22Rv1 (cell line): ENCODE results near the gene MADCAM1.

Source experiments
- ZFX ChIP-seq: fragments of 450-650 bp; IDR thresholded peaks from 2 replicates; pipeline ENCODE4 v1.6.1; 2017; ENCODE audit warnings: antibody characterized with exemption, borderline replicate concordance
- TF ChIP-seq, protein P1 (sequence below): fragments of 450-650 bp; IDR thresholded peaks from 2 replicates; pipeline ENCODE4 v1.5.1; 2017; ENCODE audit warnings: mild to moderate bottlenecking

DNA sequence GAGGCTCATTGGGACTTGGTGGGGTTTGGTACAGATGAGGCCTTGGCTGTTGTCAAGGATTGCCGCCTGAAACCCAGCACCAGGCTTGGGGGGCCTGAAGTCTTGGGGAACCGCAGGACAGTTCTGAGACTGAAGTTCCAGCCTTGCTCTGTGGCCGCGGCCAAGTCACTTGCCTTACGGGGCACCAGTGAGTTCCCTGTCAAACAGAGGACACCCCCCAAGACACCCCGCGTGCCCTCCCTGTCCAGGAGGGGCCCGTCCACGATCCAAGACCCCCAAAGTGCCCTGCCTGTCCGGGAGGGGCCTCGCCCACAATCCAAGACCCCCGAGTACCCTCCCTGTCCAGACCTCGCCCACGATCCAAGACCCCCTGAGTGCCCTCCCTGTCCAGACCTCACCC is 37.8 kb downstream of the MADCAM1 start:
- TF ChIP-seq, protein P1, sequence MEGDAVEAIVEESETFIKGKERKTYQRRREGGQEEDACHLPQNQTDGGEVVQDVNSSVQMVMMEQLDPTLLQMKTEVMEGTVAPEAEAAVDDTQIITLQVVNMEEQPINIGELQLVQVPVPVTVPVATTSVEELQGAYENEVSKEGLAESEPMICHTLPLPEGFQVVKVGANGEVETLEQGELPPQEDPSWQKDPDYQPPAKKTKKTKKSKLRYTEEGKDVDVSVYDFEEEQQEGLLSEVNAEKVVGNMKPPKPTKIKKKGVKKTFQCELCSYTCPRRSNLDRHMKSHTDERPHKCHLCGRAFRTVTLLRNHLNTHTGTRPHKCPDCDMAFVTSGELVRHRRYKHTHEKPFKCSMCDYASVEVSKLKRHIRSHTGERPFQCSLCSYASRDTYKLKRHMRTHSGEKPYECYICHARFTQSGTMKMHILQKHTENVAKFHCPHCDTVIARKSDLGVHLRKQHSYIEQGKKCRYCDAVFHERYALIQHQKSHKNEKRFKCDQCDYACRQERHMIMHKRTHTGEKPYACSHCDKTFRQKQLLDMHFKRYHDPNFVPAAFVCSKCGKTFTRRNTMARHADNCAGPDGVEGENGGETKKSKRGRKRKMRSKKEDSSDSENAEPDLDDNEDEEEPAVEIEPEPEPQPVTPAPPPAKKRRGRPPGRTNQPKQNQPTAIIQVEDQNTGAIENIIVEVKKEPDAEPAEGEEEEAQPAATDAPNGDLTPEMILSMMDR: no peak
- TF ChIP-seq ZFX: no peak
